Heart right ventricle (tissue), 16 donors: ENCODE results near the gene PPP2R5B. TPM values are rescaled to one million over a fixed set of nuclear protein-coding genes. Genes with fewer than 3 reads are reported as not detected.

ENCODE experiments used
- ATAC-seq, 8 donors: fragments of 200-7000 bp; cut with Tn5 transposase; one replicate each; pipeline ENCODE4 v1.9.1; 2020; ENCODE audit warnings: mild to moderate bottlenecking in 8 of 8, moderate library complexity in 8 of 8, moderate number of reproducible peaks in 1 of 8
- DNase-seq, 2 donors: peaks; one replicate each; pipeline ENCODE4 v3.0.0-alpha.2; 2020
- H3K27ac ChIP-seq, 10 donors: fragments of 200-600 bp; sonication (generic) in 2 of 10; one replicate each; pipeline versions ENCODE4 v1.5.0 to v1.8.0; 2020 to 2022; ENCODE audit warnings: mild to moderate bottlenecking in 3 of 10
- H3K27me3 ChIP-seq, 7 donors: fragments of 200-600 bp; one replicate each; pipeline ENCODE4 v1.8.0; 2021 to 2022; ENCODE audit warnings: mild to moderate bottlenecking in 2 of 7
- H3K36me3 ChIP-seq, 9 donors: fragments of 200-600 bp; sonication (generic) in 1 of 9; one replicate each; pipeline versions ENCODE4 v1.5.0 to v1.8.0; 2020 to 2022; ENCODE audit warnings: mild to moderate bottlenecking in 2 of 9
- H3K4me1 ChIP-seq, 9 donors: fragments of 200-600 bp; sonication (generic) in 1 of 9; one replicate each; pipeline versions ENCODE4 v1.5.0 to v1.8.0; 2020 to 2022; ENCODE audit warnings: mild to moderate bottlenecking in 4 of 9
- H3K4me3 ChIP-seq, 10 donors: fragments of 200-600 bp; sonication (generic) in 2 of 10; one replicate each; pipeline versions ENCODE4 v1.5.0 to v1.8.0; 2020 to 2022; ENCODE audit warnings: mild to moderate bottlenecking in 7 of 10, moderate library complexity in 2 of 10
- H3K9me3 ChIP-seq, 11 donors: fragments of 200-600 bp in 10 of 11; sonication (generic) in 2 of 11; one replicate each; pipeline versions ENCODE4 v1.5.0 to v1.8.0; 2013 to 2022; ENCODE audit warnings: mild to moderate bottlenecking in 2 of 11, control low read depth in 1 of 11, moderate library complexity in 1 of 11
- CTCF ChIP-seq, 9 donors: fragments of 200-600 bp; sonication (generic) in 2 of 9; IDR thresholded peaks; one replicate each; pipeline versions ENCODE4 v1.5.0 to v1.8.0; 2021 to 2022; ENCODE audit warnings: antibody characterized with exemption in 9 of 9, mild to moderate bottlenecking in 5 of 9, moderate library complexity in 1 of 9
- WGBS, 2 donors: extraction: QIAGEN DNeasy Blood & Tissue Kit; methylation state at CpG; one replicate each; pipeline ENCODE4 v1.1.7; 2013; ENCODE audit warnings: inconsistent platforms in 1 of 2; 5-methylcytosine and 5-hydroxymethylcytosine counted together
- intact Hi-C, 10 donors: fragments of 100-400 bp; cut with DNase I; formaldehyde crosslinking; loops; one replicate each; pipeline versions ENCODE4 v1.11.1 to v1.14.2; 2022
- polyA plus RNA-seq, 2 donors: library from polyadenylated mRNA; stranded (reverse); fragments of 200-250 nt; gene quantifications; one replicate each; pipeline ENCODE4 v1.2.3, GENCODE V29; 2013
- total RNA-seq, 10 donors: library from RNA; stranded (reverse); fragmentation: NEBNext Ultra II Directional in 3 of 10; extraction: Animal tissue kit (Norgen Biotek cat#: 25700) in 3 of 10; gene quantifications; one replicate each; pipeline versions ENCODE4 v1.2.1 to v1.2.4, GENCODE V29; 2021 to 2023
- donor health status: Arrhythmogenic right ventricular cardiomyopathy.
- donor health status: ischemic (EF 13 %, LVEDD 7.1; RV severe dilation, severe dysfunction).
- donor health status: healthy with polysubstance abuse.
- donor health status: DM: no; HTN: yes; CAD: no.
- donor health status: DM: no; HTN: no; CAD: no.
- donor health status: ischemic (EF 25% LVEDD 6.9; RV normal size, moderate dysfunction).
- donor health status: ischemic (EF 25% LVEDD 5.7; RV mildly dilated, moderate dysfunction).
- donor health status: healthy.
- donor health status: DM: yes; HTN: yes; CAD: no.
- donor health status: Ischemic cardiomyopathy.
- donor health status: ischemic (EF 35%, LVEDD 5.7; RV mildly dilated, moderate dysfunction).
- donor health status: nonischemic (EF 11% LVEDD 7.7; RV severe dilation, severe dysfunction).
- donor health status: DM: yes; HTN: yes; CAD: no.
- donor health status: PGD.
- donor health status: ischemic (EF 29% LVEDD 5.4; RV normal size, mild dysfunction).
- donor health status: nonischemic (EF 23%, LVEDD 6.1; RV moderate dilation, normal function).

The PPP2R5B gene
- total and polyA plus RNA-seq, 12 donors = 13.4 to 30.8 (median 22.3) TPM

- intact Hi-C loops = loop anchor here in 1 of 10 donors (2.0 kb wide), 1 partner anchor 22 kb away; no protein-coding TSS in a partner anchor
- no peak for DNase-seq
- Histone ChIP-seq H3K27me3 (no peaks in the 10 kb centered on the region), H3K4me3 (peak overlapping the region; percentile 68 to 99 (median 94)), H3K9me3 (no peaks in the 10 kb centered on the region), H3K4me1 (peaks cover 20 to 86% (median 71%) of the 10 kb centered on the region in 9 donors), H3K36me3 (peaks cover 3 to 37% (median 10%) of the 10 kb centered on the region in 9 donors), H3K27ac (peak overlapping the region in 9 of 10 donors; percentile 84 to 96 (median 92))
- no peak for TF ChIP-seq CTCF (IDR thresholded peaks at IDR 0.05)
- ATAC-seq = no peak
- 8 to 10% methylated on average over 14 of the region's 14 CpGs for WGBS, 2 donors
Observed at GRCh38 chr11:64876835-64877341, 47.6 kb upstream of the PPP2R5B start.

DNA sequence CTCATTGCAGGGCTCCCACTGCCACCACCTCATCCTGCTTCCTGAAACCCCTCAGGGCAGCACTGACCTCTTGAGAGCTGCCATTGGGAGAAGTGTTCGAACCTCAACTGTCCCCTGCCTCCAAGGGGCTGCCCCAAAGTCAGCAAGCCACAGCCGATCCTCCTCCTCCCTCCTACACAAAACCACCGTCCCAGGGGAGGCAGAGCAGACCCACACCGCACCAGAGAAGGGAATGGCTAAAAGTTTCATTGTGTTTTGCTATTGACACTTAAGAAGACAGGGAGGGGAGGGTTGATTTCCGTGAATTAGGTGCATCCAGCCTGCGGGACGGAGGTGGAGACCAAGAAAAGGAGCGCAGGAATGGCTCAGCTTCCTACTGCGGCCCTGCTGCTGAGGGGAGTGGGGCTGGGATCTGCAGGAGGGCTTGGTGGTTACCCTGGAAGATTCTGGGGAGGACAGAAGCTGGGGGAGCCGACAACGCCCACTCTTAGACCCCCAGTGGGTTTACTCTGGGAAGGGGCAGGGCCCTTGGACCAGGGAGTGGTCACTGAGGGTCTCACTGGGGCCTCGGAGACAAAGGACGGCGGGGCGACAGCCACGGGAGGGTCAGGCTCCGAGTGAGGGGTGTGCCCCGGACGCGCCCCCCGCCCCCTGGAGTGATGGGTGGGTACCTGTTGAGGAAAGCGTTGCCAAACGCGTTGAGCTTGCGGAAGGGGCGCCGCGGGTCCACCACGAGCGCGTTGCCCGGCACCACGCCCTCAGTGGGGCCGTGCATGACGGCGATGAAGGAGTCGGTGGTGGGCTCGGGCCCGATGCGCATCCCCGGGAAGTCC lies 46.9 kb upstream of the PPP2R5B start:
- H3K27ac ChIP-seq = peak overlapping the region; percentile 55 to 96 (median 92)
- DNase-seq (no peak), ATAC-seq (peak in 7 of 8 donors; percentile 0 to 11 (median 4))
- H3K9me3 ChIP-seq = no peaks in the 10 kb centered on the region
- intact Hi-C loops = loop anchor here in 2 of 10 donors (2.0 kb wide), 1 partner anchor 23 kb away; no protein-coding TSS in a partner anchor
- WGBS, 2 donors = 0% methylated on average over 41 of the region's 41 CpGs
- H3K4me3 ChIP-seq = peak overlapping the region; percentile 68 to 99 (median 94)
- H3K36me3 ChIP-seq = peaks cover 3 to 30% (median 8%) of the 10 kb centered on the region in 9 donors
- no peaks in the 10 kb centered on the region for H3K27me3 ChIP-seq
- TF ChIP-seq CTCF (IDR thresholded peaks at IDR 0.05) = no peak
- peaks cover 16 to 80% (median 64%) of the 10 kb centered on the region in 9 donors for H3K4me1 ChIP-seq

DNA sequence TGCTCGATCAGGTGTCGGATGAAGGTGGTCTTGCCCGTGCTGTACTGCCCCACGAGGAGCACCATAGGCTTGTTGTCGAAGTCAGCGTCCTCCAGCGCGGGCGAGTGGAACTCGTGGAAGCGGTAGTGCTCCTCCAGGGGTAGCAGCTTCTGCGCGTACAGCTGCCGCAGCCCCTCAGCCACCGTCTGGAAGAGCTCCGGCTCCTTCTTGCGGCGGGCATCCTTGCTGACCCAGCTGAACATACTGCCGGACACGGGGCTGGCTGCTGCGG lies 46.3 kb upstream of the PPP2R5B start:
- H3K27ac ChIP-seq = peak overlapping the region; percentile 55 to 96 (median 92)
- H3K4me3 ChIP-seq = peak overlapping the region; percentile 68 to 99 (median 94)
- no peaks in the 10 kb centered on the region for H3K9me3 ChIP-seq
- ATAC-seq (peak in 7 of 8 donors; percentile 10 to 46 (median 18)), DNase-seq (no peak)
- intact Hi-C loops = loop anchor here in 1 of 10 donors (2.0 kb wide), 1 partner anchor 23 kb away; no protein-coding TSS in a partner anchor
- TF ChIP-seq CTCF (IDR thresholded peaks at IDR 0.05) = no peak
- no peaks in the 10 kb centered on the region for H3K27me3 ChIP-seq
- 0% methylated on average over 21 of the region's 21 CpGs for whole genome bisulfite sequencing, 2 donors
- H3K4me1 ChIP-seq = peaks cover 16 to 75% (median 59%) of the 10 kb centered on the region in 9 donors
- H3K36me3 ChIP-seq = peaks cover 3 to 25% (median 4%) of the 10 kb centered on the region in 9 donors

DNA sequence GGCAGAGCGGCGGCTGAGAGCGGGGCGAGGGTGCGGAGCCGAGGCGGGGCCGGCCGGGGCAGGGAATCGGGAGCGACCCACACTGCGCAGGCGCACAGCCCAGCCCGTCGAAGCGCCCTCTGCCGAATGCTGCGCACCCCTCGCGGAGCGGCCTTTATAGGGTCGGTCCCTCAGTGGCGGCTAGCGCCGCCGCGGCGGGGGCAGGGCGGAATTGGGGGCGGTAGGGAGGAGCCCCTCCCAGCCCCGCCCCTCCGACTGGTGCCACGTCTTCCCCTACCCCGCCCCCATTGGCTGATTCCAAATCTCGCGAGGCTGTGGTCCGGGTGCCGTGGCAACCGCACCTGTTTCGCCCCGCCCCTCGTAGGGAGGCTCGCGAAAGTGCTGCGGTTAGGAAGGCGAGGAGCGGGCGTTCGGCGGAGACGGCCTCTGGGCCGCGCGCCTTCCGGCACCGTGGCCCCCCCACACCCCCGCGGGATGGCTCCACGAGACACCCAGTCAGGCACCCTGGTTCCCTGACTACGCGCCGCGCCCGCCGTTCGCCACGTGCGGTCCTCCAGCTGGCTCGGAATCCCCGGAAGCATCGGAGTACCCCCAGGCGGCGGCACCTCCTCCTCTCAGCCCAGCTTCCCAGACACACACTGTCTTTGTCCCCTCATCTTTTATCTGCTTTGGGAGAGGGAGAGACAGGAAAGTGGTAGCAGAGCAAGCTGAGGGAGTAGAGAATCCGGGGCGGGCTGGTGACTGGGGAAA lies 45.8 kb upstream of the PPP2R5B start, which contains the start of gene EHD1:
Gene EHD1 (minus strand): TSS at position 128 of the 750 bp plus-strand sequence. CDS start 157 bp downstream, outside the sequence.
- DNase-seq (peak; percentile 99), ATAC-seq (peak; percentile 92 to 96 (median 94))
- TF ChIP-seq CTCF (IDR thresholded peaks at IDR 0.05) = peak in 8 of 9 donors; percentile 49 to 84 (median 64)
- H3K9me3 ChIP-seq = no peaks in the 10 kb centered on the region
- H3K4me1 ChIP-seq = peaks cover 16 to 70% (median 54%) of the 10 kb centered on the region in 9 donors
- H3K36me3 ChIP-seq = peaks cover 0 to 20% (median 0%) of the 10 kb centered on the region in 9 donors
- intact Hi-C loops = loop anchor here in 1 of 10 donors (2.0 kb wide), 1 partner anchor 24 kb away; no protein-coding TSS in a partner anchor
- peak within 1 kb of the TSS; percentile 77 to 96 (median 94) for H3K27ac ChIP-seq
- H3K27me3 ChIP-seq = no peaks in the 10 kb centered on the region
- H3K4me3 ChIP-seq = peak within 1 kb of the TSS; percentile 68 to 99 (median 94)
- 0 to 1% methylated on average over 68 to 75 of the region's 75 CpGs for WGBS, 2 donors
